Measurements from ENCODE around the gene DISC1.
"Not testable (repeated sequence)": the region's sequence is repeated elsewhere in the genome, so short reads cannot be mapped to it uniquely, and the experiment has no call there.

DISC1 gene

GRCh38 chr1:231636157-231636556 lies 9.6 kb downstream of the DISC1 start:
- DNase-seq (ENCODE audit: low read depth in 3 of 3): no peak

- not testable (repeated sequence) for DNase-seq (ENCODE audit: low read depth in 3 of 3)
Measured at GRCh38 chr1:231636922-231637321, 10.3 kb downstream of the DISC1 start.

DNA sequence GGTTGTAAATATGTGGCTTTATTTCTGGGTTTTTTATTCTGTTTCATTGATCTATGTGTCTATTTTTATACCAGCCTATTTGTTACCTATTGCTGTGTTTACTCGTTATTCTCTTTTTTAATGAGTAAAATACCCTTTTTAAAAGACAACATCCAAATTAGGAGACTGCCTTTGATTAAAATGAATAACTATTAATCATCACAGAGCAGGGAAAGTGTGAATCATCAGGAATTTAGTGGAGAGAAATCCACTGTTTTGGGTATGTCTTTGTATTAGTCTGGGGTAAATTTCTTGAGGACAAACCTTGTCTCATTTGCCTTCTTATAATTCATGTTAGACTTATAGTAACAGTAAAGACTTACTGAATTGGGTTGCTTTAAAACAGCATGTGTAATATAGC lies 12.1 kb downstream of the DISC1 start:
- no peak for DNase-seq (ENCODE audit: low read depth in 3 of 3)

- no peak for DNase-seq (ENCODE audit: low read depth in 3 of 3)
Measured at GRCh38 chr1:231639819-231640218, 13.2 kb downstream of the DISC1 start.

DNA sequence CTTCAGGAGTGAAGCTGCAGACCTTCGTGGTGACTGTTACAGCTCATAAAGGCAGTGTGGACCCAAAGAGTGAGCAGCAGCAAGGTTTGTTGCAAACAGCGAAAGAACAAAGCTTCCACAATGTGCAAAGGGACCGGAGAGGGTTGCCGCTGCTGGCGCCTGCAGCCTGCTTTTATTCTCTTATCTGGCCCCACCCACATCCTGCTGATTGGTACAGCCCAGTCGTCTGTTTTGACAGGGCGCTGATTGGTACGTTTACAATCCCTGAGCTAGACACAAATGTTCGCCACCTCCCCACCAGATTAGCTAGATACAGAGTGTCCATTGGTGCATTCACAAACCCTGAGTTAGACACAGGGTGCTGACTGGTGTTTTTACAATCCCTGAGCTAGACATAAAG lies 14.9 kb downstream of the DISC1 start:
- DNase-seq (ENCODE audit: low read depth in 3 of 3): not testable (repeated sequence)

DNA sequence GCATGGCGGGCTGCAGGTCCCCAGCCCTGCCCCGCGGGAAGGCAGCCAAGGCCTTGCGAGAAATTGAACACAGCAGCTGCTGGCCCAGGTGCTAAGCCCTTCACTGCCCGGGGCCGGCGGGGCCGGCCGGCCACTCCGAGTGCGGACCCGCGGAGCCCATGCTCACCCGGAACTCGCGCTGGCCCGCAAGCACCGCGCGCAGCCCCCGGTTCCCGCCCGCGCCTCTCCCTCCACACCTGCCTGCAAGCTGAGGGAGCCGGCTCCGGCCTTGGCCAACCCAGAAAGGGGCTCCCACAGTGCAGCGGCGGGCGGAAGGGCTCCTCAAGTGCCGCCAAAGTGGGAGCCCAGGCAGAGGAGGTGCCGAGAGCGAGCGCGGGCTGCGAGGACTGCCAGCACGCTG lies 15.5 kb downstream of the DISC1 start:
- DNase-seq (ENCODE audit: low read depth in 3 of 3): not testable (repeated sequence)

GRCh38 chr1:231642618-231643017 lies 16.0 kb downstream of the DISC1 start:
- DNase-seq (ENCODE audit: low read depth in 3 of 3): no peak

- DNase-seq (ENCODE audit: low read depth in 3 of 3): no peak
Measured at GRCh38 chr1:231643071-231643934, 16.7 kb downstream of the DISC1 start.

GRCh38 chr1:231643935-231644237 lies 17.3 kb downstream of the DISC1 start:
- DNase-seq (ENCODE audit: low read depth in 3 of 3): no peak

DNA sequence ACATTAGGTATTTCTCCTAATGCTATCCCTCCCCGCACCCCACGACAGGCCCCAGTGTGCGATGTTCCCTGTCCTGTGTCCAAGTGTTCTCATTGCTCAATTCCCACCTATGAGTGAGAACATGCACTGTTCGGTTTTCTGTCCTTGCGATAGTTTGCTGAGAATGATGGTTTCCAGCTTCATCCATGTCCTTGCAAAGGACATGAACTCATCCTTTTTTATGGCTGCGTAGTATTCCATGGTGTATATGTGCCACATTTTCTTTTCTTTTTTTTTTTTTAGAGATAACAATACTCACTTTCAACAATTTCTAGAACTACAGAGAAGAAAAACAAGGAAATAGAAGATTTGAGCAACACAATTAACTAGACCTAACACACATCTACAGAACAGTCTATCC lies 19.0 kb downstream of the DISC1 start:
- not testable (repeated sequence) for DNase-seq (ENCODE audit: low read depth in 3 of 3)

DNA sequence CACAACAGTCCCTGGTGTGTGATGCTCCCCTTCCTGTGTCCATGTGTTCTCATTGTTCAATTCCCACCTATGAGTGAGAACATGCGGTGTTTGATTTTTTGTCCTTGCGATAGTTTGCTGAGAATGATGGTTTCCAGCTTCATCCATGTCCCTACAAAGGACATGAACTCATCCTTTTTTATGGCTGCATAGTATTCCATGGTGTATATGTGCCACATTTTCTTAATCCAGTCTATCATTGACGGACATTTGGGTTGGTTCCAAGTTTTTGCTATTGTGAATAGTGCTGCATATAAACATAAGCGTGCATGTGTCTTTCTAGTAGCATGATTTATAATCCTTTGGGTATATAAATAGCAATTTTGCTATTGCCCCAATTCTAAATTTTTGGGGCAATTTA lies 19.6 kb downstream of the DISC1 start:
- not testable (repeated sequence) for DNase-seq (ENCODE audit: low read depth in 3 of 3)

GRCh38 chr1:231651621-231652260 lies 25.2 kb downstream of the DISC1 start:
- DNase-seq (ENCODE audit: low read depth in 3 of 3): not testable (repeated sequence)

DNA sequence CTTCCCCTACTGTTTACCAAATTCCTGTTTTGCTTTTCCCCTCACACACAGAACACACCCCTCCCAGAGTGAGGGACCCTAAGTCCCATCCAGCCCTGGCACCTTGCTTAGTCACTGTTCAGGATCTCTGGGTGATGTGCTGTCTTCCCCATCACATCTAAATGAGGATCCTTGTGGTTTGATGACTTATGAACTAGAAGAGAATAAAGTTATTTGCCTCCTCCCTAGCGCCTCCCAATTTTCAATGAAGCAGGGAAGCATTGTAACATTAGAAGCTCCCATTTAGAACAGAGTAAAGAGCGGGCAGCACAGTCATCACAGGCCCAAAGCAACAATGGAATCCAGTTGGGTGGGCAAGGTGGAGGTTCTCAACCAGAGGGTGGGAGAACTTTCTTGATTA lies 27.0 kb downstream of the DISC1 start:
- no peak for DNase-seq (ENCODE audit: low read depth in 3 of 3)

DNA sequence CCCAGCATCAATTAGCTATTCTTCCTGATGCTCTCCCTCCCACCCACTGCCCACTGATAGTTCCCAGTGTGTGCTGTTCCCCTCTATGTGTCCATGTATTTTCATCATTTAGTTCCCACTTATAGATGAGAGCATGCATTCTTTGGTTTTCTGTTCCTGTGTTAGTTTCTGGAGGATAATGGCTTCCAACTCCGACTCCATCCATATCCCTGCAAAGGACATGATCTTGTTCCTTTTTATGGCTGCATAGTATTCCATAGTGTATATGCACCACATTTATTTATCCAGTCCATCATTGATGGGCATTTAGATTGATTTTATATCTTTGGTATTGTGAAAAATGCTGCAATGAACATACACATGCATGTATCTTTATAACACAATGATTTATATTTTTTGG lies 30.2 kb downstream of the DISC1 start:
- DNase-seq (ENCODE audit: low read depth in 3 of 3): no peak

DNA sequence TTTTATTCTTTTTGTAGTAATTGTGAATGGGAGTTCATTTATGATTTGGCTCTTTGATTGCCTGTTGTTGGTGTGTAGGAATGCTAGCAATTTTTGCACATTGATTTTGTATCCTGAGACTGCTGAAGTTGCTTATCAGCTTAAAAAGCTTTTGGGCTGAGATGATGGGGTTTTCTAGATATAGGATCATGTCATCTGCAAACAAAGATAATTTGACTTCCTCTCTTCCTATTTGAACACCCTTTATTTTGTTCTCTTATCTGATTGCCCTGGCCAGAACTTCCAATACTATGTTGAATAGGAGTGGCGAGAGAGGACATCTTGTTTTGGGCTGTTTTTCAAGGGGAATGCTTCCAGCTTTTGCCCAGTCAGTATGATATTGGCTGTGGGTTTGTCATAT lies 31.6 kb downstream of the DISC1 start:
- not testable (repeated sequence) for DNase-seq (ENCODE audit: low read depth in 3 of 3)

- DNase-seq (ENCODE audit: low read depth in 3 of 3): no peak
Measured at GRCh38 chr1:231660198-231660597, 33.6 kb downstream of the DISC1 start.

DNA sequence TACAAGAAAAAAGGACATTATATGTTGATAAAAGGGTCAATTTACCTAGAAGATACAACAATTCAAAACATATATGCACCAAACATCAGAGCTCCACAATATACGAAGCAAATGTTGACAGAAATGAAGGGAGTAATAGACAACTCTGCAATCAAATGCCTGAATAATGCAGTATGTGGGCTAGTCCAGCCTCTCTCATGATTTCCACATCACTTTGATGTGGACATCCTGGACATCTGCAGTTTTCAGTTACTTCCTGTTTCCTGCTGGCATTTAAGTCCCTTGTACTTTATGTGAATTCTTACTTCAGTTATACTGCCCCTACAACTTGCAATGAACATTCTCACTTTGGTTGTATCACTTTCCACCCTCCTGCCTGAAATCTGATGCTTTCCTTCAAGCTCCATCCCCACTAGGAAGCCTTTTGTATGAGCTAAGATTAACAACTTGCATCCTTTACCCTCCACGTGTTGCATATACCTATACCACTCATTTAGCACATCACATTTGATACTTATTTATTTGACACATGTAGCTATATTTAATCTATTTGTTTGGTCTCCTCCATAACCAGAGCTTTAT lies 36.7 kb downstream of the DISC1 start:
- DNase-seq (ENCODE audit: low read depth in 3 of 3): no peak

DNA sequence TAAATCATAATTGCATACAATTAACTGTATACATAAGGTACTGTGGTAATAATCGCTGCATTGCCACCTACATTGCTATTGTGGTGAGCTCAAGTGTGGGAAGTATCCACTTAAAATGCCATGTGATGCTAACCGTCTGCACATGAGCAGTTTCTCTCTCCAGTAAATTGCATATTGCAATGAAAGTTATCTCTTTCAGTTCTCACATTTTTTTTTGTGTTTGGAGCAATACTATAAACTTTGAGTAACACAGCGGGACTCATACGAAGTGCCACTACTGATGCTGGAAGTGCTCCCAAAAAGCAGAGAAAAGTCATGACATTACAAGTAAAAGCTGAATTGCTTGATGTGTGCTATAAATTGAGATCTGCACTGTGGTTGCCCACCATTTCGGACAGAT lies 38.5 kb downstream of the DISC1 start:
- no peak for DNase-seq (ENCODE audit: low read depth in 3 of 3)

DNA sequence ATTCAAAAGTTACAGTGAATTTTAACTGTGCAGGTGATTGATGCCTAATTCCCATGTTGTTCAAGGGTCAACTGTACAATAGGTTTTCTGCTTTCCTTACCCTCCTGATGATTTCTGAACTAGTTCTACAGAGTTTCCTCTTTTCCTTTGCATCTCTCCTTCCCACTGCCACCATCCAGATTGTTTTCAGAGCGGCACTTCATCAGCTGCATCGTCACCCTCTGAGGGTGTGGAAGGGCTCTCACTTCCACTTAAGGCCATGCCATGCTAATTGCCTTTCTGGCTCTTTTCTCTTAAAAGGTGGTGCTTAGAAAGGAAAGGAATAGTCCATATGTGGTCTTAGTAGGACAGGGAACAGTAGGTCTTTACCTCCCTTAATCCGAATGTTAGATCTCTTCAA lies 39.1 kb downstream of the DISC1 start:
- DNase-seq (ENCODE audit: low read depth in 3 of 3): no peak

DNA sequence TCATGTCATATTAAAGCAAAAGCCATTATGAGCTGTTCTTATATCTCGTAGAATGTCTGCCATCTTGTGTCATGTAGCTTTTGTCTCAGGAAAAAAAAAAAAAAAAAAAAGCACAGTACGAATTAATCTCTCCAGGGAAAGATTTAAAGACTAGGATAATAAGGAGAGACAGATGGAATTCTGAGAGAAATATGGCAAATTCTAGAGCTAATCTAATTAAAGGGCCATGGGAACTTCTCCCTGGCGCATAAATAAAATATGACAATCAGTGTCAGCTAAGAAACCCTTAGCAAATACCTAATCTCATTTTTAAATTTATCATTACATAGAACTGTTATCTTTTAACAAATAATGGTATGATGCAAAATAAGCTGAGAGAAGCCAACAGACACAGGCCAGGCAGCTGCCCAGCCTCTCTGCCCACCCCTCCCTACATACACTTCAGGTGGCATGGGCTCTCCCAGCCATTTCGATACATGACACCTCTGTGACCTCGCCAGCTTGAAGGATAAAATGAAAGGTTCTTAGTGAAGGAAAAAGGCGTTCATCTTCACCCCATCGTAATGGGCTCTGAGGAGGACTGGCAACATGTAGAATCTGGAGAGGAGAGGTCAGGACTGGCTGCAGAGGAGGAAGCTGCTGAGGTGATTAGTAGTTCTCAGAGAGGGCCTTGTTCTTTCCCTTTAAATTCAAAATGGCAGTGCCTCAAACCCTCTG lies 39.8 kb downstream of the DISC1 start:
- no peak for DNase-seq (ENCODE audit: low read depth in 3 of 3)

DNA sequence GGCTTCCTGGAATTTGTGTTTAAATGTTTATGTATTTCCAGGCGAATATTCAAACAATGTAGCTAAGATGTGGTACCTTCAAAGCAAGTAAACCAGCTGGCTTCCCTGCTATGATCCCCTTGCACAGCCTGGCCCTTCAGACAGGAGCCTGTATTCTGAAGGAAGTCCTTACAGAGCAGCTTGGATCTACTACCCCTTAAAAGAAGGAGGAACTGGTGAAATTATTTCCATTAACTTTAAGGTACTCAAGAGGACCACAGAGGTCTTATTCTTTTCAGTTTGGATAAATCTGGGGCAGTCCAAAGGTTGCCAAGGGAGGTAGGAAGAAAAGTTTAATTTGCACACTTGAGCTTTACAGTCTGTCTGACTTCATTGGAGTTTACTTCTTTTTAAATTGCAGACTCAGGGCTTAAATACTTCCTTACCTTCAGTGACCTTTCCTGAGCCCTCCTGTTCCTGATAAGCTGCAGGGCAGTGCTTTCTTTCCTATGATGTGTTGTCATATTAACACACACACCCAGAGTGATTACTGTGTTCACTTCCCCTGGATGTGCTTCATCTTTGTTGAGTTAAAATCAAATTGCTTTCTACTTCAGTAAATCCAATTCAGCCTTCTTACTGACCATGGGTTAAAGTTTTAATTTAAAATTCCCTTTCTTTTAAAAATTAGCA lies 40.5 kb downstream of the DISC1 start:
- no peak for DNase-seq (ENCODE audit: low read depth in 3 of 3)
